Endothelial cell of umbilical vein (primary cell): Measurements from ENCODE around the gene DYDC2. TPM values are rescaled to one million over a fixed set of nuclear protein-coding genes. Genes with fewer than 3 reads are reported as not detected.

Source experiments
- BruUV-seq: library from RNA; stranded (reverse); fragments of 400-500 nt; replicated peaks from 2 replicates; lab custom pipeline; 2021; lab: Mats Ljungman, UMichigan
- CTCF ChIA-PET: fragments of 300-600, 350-600 bp; sonication (Branson Sonifier 250); formaldehyde crosslinking; loops from one replicate; lab custom pipeline; 2021; ENCODE audit warnings: antibody characterized with exemption, inconsistent platforms; lab: Charles Lee
- POLR2A ChIA-PET: fragments of 300-600, 350-600 bp; sonication (Branson Sonifier 250); formaldehyde crosslinking; loops from one replicate; lab custom pipeline; 2021; ENCODE audit warnings: antibody characterized with exemption, inconsistent platforms; lab: Charles Lee
- DNase-seq: peaks from one replicate; pipeline ENCODE4 v3.0.0-alpha.2; 2011; ENCODE audit warnings: low read depth, low spot score
- FAIRE-seq: peaks from 2 replicates; lab custom pipeline; 2011; peaks lifted over from hg19 to GRCh38; lab: Jason Lieb, UNC
- H2AFZ ChIP-seq: 2 replicates; pipeline ENCODE4 v1.6.0; 2012; ENCODE audit warnings: low read depth, low read length, control low read depth, inconsistent platforms
- H3K27ac ChIP-seq: 2 replicates; pipeline ENCODE4 v1.5.1; 2011; ENCODE audit warnings: low read depth, mild to moderate bottlenecking, control low read depth, low read length, moderate library complexity; ENCODE audit not compliant: insufficient read depth
- H3K27me3 ChIP-seq, 2 experiments: 2 replicates each; pipeline versions ENCODE4 v1.6.0 to v1.6.1; 2011; ENCODE audit warnings: low read length in 2 of 2, mixed read lengths in 1 of 2; ENCODE audit not compliant: control insufficient read depth in 2 of 2, insufficient read depth in 2 of 2
- H3K36me3 ChIP-seq, 2 experiments: 2 replicates in 1 of 2; 3 replicates in 1 of 2; pipeline ENCODE4 v1.5.1; 2011; ENCODE audit warnings: low read length in 2 of 2, mild to moderate bottlenecking in 1 of 2, moderate library complexity in 1 of 2; ENCODE audit not compliant: control insufficient read depth in 2 of 2, insufficient read depth in 2 of 2; ENCODE audit errors: extremely low read depth in 1 of 2
- H3K4me1 ChIP-seq: 3 replicates; pipeline ENCODE4 v1.5.1; 2011; ENCODE audit warnings: mild to moderate bottlenecking, low read length; ENCODE audit not compliant: control insufficient read depth, insufficient read depth; ENCODE audit errors: extremely low read depth
- H3K4me2 ChIP-seq: 2 replicates; pipeline ENCODE4 v1.6.1; 2011; ENCODE audit warnings: low read length, control low read depth, mixed read lengths; ENCODE audit not compliant: insufficient read depth
- H3K4me3 ChIP-seq, 3 experiments: fragments of 200-600 bp in 1 of 3; sonication (generic), shearing (Covaris generic) in 1 of 3; replicated peaks in 1 of 3; 2 replicates each; pipeline ENCODE4 v1.5.1; 2011 to 2016; ENCODE audit warnings: control low read depth in 3 of 3, low read length in 3 of 3, mild to moderate bottlenecking in 2 of 3, inconsistent platforms in 1 of 3, low read depth in 1 of 3, moderate library complexity in 1 of 3; ENCODE audit not compliant: insufficient read depth in 1 of 3
- H3K79me2 ChIP-seq: 2 replicates; pipeline ENCODE4 v1.6.0; 2012; ENCODE audit warnings: low read length, inconsistent platforms; ENCODE audit not compliant: control insufficient read depth, insufficient read depth
- H3K9ac ChIP-seq: replicated peaks from 2 replicates; pipeline ENCODE3; 2011; ENCODE audit warnings: low read length, control low read depth; ENCODE audit not compliant: insufficient read depth; ENCODE audit errors: extremely low read depth
- H3K9me1 ChIP-seq: replicated peaks from 3 replicates; pipeline ENCODE4 v1.6.0; 2011; ENCODE audit warnings: mild to moderate bottlenecking, low read length; ENCODE audit not compliant: control insufficient read depth, insufficient read depth; ENCODE audit errors: extremely low read depth
- H3K9me3 ChIP-seq: replicated peaks from 2 replicates; pipeline ENCODE4 v1.5.1; 2012; ENCODE audit warnings: low read length, inconsistent platforms; ENCODE audit not compliant: control insufficient read depth, insufficient read depth
- H4K20me1 ChIP-seq: replicated peaks from 2 replicates; pipeline ENCODE3; 2011; ENCODE audit warnings: mild to moderate bottlenecking, low read length; ENCODE audit not compliant: control insufficient read depth, insufficient read depth; ENCODE audit errors: extremely low read depth
- EZH2 ChIP-seq: IDR thresholded peaks from 2 replicates; pipeline ENCODE4 v1.6.1; 2012; ENCODE audit warnings: borderline replicate concordance, low read depth, mild to moderate bottlenecking, moderate library complexity, low read length, inconsistent platforms; ENCODE audit not compliant: severe bottlenecking
- FOS ChIP-seq: IDR thresholded peaks from 2 replicates; pipeline ENCODE4 v1.6.1; 2011; ENCODE audit warnings: mild to moderate bottlenecking, low read length, moderate library complexity, borderline replicate concordance; ENCODE audit not compliant: insufficient read depth
- GATA2 ChIP-seq: IDR thresholded peaks from 2 replicates; pipeline ENCODE4 v1.7.0; 2011; ENCODE audit warnings: low read depth, mild to moderate bottlenecking, moderate library complexity, mixed read lengths, low read length; ENCODE audit not compliant: insufficient read length, insufficient read depth
- JUN ChIP-seq: IDR thresholded peaks from 2 replicates; pipeline ENCODE4 v1.6.1; 2011; ENCODE audit warnings: borderline replicate concordance, low read depth; ENCODE audit not compliant: insufficient read length, insufficient read depth
- MAX ChIP-seq: IDR thresholded peaks from 2 replicates; pipeline ENCODE4 v1.6.1; 2011; ENCODE audit not compliant: insufficient read depth, insufficient read length
- MYC ChIP-seq: IDR thresholded peaks from one replicate; pipeline ENCODE4 v1.6.1; 2011; ENCODE audit warnings: mild to moderate bottlenecking, low read depth, low read length
- POLR2A ChIP-seq: IDR thresholded peaks from 2 replicates; pipeline ENCODE4 v1.6.1; 2012; ENCODE audit warnings: low read depth, mild to moderate bottlenecking, control low read depth, low read length
- POLR2AphosphoS5 ChIP-seq: IDR thresholded peaks from 2 replicates; pipeline ENCODE4 v1.6.1; 2012; ENCODE audit warnings: low read depth, mild to moderate bottlenecking, control low read depth, low read length, moderate library complexity; ENCODE audit not compliant: insufficient read depth
- dilution Hi-C: fragments of 300-500 bp; cut with MboI; formaldehyde crosslinking; loops from one replicate; pipeline ENCODE4 v1.15.0; 2019; ENCODE audit warnings: low sequenced_read_pairs; ENCODE audit not compliant: extremely low pct_ligation_motif_present
- intact Hi-C: fragments of 100-400 bp; cut with micrococcal nuclease; formaldehyde crosslinking; loops from one replicate; pipeline ENCODE4 v1.10.0; 2022
- polyA plus RNA-seq, 4 experiments: library from polyadenylated mRNA; depleted of rRNA in 3 of 4; stranded (reverse) in 3 of 4; unstranded in 1 of 4; fragments of >200 nt; gene quantifications; 2 replicates each; pipeline versions ENCODE4 v1.2.1 to v1.2.3, GENCODE V29; 2011 to 2012; ENCODE audit warnings: missing spikeins in 1 of 4
- total RNA-seq: library from RNA; stranded (reverse); gene quantifications from 2 replicates; pipeline ENCODE4 v1.2.3, GENCODE V29; 2021
- TF ChIP-seq, protein P1 (sequence below), 2 donors: IDR thresholded peaks; 1 replicate in 1 of 2; 2 replicates in 1 of 2; pipeline ENCODE4 v1.5.1; 2011; ENCODE audit warnings: low read length in 2 of 2, mild to moderate bottlenecking in 2 of 2, moderate library complexity in 2 of 2, control low read depth in 1 of 2, inconsistent platforms in 1 of 2, low read depth in 1 of 2; ENCODE audit not compliant: insufficient read depth in 1 of 2; ENCODE audit errors: extremely low read depth in 1 of 2

DYDC2 gene
- total and polyA plus RNA-seq, 2 donors (not counting 3 experiments of a cell fraction or from before 2014, with no cell fraction given) = not detected

GRCh38 chr10:80322711-80323110 lies 33.9 kb upstream of the DYDC2 start:
- Histone ChIP-seq H3K9ac (no peak overlapping the region), H3K9me1 (no peaks in the 10 kb centered on the region), H3K4me3 (no peak overlapping the region), H4K20me1 (no peaks in the 10 kb centered on the region), H3K79me2 (no peaks in the 10 kb centered on the region), H3K27me3 (peaks cover 5 to 7% of the 10 kb centered on the region in 2 experiments), H3K4me1 (no peaks in the 10 kb centered on the region), H2AFZ (no peak overlapping the region), H3K9me3 (no peaks in the 10 kb centered on the region), H3K36me3 (no peaks in the 10 kb centered on the region), H3K4me2 (no peak overlapping the region), H3K27ac (no peak overlapping the region)
- TF ChIP-seq FOS (no peak), POLR2A (no peak), JUN (no peak), MYC (no peak), MAX (no peak), GATA2 (no peak), POLR2AphosphoS5 (no peak), EZH2 (no peak)
- TF ChIP-seq, protein P1, sequence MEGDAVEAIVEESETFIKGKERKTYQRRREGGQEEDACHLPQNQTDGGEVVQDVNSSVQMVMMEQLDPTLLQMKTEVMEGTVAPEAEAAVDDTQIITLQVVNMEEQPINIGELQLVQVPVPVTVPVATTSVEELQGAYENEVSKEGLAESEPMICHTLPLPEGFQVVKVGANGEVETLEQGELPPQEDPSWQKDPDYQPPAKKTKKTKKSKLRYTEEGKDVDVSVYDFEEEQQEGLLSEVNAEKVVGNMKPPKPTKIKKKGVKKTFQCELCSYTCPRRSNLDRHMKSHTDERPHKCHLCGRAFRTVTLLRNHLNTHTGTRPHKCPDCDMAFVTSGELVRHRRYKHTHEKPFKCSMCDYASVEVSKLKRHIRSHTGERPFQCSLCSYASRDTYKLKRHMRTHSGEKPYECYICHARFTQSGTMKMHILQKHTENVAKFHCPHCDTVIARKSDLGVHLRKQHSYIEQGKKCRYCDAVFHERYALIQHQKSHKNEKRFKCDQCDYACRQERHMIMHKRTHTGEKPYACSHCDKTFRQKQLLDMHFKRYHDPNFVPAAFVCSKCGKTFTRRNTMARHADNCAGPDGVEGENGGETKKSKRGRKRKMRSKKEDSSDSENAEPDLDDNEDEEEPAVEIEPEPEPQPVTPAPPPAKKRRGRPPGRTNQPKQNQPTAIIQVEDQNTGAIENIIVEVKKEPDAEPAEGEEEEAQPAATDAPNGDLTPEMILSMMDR (IDR thresholded peaks at IDR 0.05; ENCODE audit: extremely low read depth in 1 of 2, insufficient read depth in 1 of 2, low read depth in 1 of 2, low read length in 2 of 2) = no peak
- BruUV-seq = no TSS peak
- ChIA-PET POLR2A (no interaction called here), CTCF (no interaction called here)
- intact Hi-C loops = no loop called here
- dilution Hi-C loops = no loop called here
- no peak for FAIRE-seq
- DNase-seq = no peak
